ENCODE data around the gene NOSTRIN. TPM values are rescaled to one million over a fixed set of nuclear protein-coding genes. Genes with fewer than 3 reads are reported as not detected.

The NOSTRIN gene
- total RNA-seq, 2 experiments from 2014 or later = not detected

GRCh38 chr2:168773128-168773527, 29.3 kb upstream of the NOSTRIN start:
- H3K27ac Mint-ChIP-seq = no peak overlapping the region
- intact Hi-C loops (cut with DNase I, micrococcal nuclease) = loop anchor here (1.0 kb wide), 2 partner anchors 144 to 147 kb away; no protein-coding TSS in a partner anchor
- H3K4me3 Mint-ChIP-seq = no peak overlapping the region
- H3K36me3 Mint-ChIP-seq (ENCODE audit: low read depth) = peaks cover 28% of the 10 kb centered on the region
- peaks cover 2% of the 10 kb centered on the region for H3K9me3 Mint-ChIP-seq (ENCODE audit: low read depth)
- no peaks in the 10 kb centered on the region for H3K27me3 Mint-ChIP-seq
- DNase-seq = no peak
- no peaks in the 10 kb centered on the region for H3K4me1 Mint-ChIP-seq
- no peak for ATAC-seq
- CTCF ChIA-PET = interaction anchor here (1.2 to 1.4 kb wide), 2 partner anchors 272 to 426 kb away, joined by 3 to 4 read pairs; no protein-coding TSS in a partner anchor
- POLR2A ChIA-PET = no interaction called here

- H3K4me3 Mint-ChIP-seq = no peak overlapping the region
- CTCF ChIA-PET = interaction anchor here (0.7 to 1.2 kb wide), 6 partner anchors 16 to 273 kb away, joined by 3 to 6 read pairs (median 3); no protein-coding TSS in a partner anchor
- H3K27ac Mint-ChIP-seq = no peak overlapping the region
- ATAC-seq = no peak
- peak; percentile 60 for DNase-seq
- intact Hi-C loops (cut with DNase I, micrococcal nuclease) = loop anchor here (1.0 kb wide), 2 partner anchors 143 to 146 kb away; no protein-coding TSS in a partner anchor
- no peaks in the 10 kb centered on the region for H3K4me1 Mint-ChIP-seq
- H3K36me3 Mint-ChIP-seq (ENCODE audit: low read depth) = peaks cover 28% of the 10 kb centered on the region
- POLR2A ChIA-PET = interaction anchor here (0.7 kb wide), 1 partner anchor 364 kb away, joined by 5 read pairs; no protein-coding TSS in a partner anchor
- no peaks in the 10 kb centered on the region for H3K27me3 Mint-ChIP-seq
- peaks cover 2% of the 10 kb centered on the region for H3K9me3 Mint-ChIP-seq (ENCODE audit: low read depth)
Measured at GRCh38 chr2:168773719-168774521, 28.5 kb upstream of the NOSTRIN start.

DNA sequence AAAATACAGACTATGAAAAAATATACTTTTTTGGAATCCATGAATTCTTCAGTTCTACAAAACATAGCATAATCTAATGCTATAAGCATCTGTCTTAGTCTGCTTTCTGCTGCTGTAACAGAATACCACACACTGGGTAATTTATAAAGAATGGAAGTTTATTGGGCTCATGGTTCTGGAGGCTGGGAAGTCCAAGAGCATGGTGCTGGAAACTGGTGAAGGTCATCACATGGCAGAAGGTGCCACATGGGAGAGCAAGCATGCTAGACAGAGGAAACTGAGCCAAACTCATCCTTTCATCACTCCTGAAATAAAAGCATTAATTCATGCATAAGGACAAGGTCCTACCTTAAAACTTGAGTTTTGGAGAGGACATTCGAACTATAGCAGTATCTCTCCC, 26.6 kb upstream of the NOSTRIN start:
- no peaks in the 10 kb centered on the region for H3K27me3 Mint-ChIP-seq
- peaks cover 2% of the 10 kb centered on the region for H3K9me3 Mint-ChIP-seq (ENCODE audit: low read depth)
- no peak overlapping the region for H3K4me3 Mint-ChIP-seq
- ATAC-seq = no peak
- ChIA-PET POLR2A (no interaction called here), CTCF (no interaction called here)
- no peak overlapping the region for H3K27ac Mint-ChIP-seq
- peaks cover 19% of the 10 kb centered on the region for H3K36me3 Mint-ChIP-seq (ENCODE audit: low read depth)
- DNase-seq = no peak
- no peaks in the 10 kb centered on the region for H3K4me1 Mint-ChIP-seq
- intact Hi-C loops (cut with DNase I, micrococcal nuclease) = no loop called here

DNA sequence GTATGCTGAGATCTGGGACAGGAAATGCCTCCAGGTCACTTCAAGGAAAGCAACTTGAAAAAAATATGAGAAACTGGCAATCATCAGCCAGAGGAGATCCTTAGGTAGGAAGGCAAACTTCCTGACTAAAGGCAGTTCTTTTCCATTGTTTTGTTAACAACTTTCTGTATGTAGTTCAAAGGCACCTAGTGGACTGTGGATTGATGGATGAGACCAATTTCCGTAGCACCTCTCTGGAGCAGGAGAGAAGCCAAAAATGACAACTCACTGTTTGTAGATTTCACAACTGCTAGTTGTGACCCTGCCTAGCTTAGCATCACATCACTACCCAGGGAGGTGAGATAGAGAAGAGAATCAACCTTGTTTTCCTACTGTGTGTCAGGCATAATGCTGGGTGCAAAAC, 21.8 kb upstream of the NOSTRIN start:
- H3K27me3 Mint-ChIP-seq = no peaks in the 10 kb centered on the region
- DNase-seq = no peak
- H3K27ac Mint-ChIP-seq = no peak overlapping the region
- ATAC-seq = no peak
- POLR2A ChIA-PET = no interaction called here
- no peak overlapping the region for H3K4me3 Mint-ChIP-seq
- H3K9me3 Mint-ChIP-seq (ENCODE audit: low read depth) = no peaks in the 10 kb centered on the region
- CTCF ChIA-PET = no interaction called here
- no peaks in the 10 kb centered on the region for H3K4me1 Mint-ChIP-seq
- H3K36me3 Mint-ChIP-seq (ENCODE audit: low read depth) = peaks cover 4% of the 10 kb centered on the region
- intact Hi-C loops (cut with DNase I, micrococcal nuclease) = no loop called here

DNA sequence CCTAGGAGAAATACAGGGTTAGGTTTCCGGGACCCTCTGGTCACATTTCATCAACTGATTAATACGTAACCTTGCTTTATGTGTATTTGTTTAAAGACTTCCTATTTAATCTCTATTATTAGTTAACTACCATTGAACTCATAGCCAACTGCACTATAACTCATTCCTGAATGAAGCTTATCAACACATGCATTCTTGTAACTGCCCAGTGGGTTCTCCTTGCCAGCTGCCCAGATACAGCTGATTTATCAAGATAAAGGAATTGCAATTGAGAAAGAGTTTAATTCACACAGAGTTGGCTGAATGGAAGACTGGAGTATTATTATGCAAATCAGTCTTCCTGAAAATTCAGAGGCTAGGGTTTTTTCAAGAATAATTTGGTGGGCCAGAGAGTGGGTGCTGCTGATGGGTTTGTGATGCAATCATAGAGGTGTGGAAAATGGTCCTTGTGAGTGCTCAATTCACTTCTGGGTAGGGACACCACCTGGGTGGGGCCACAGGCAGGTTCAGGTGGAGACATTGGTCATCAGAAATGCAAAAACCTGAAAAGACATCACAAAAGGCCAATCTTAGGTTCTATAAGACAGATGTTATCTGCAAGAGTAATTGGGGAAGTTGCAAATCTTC, 21.1 kb upstream of the NOSTRIN start:
- Mint-ChIP-seq H3K27ac (no peak overlapping the region), H3K36me3 (ENCODE audit: low read depth) (no peaks in the 10 kb centered on the region), H3K27me3 (no peaks in the 10 kb centered on the region), H3K4me3 (no peak overlapping the region), H3K9me3 (ENCODE audit: low read depth) (no peaks in the 10 kb centered on the region), H3K4me1 (no peaks in the 10 kb centered on the region)
- no peak for DNase-seq
- no peak for ATAC-seq
- ChIA-PET CTCF (no interaction called here), POLR2A (no interaction called here)
- intact Hi-C loops (cut with DNase I, micrococcal nuclease) = no loop called here

- no peak for DNase-seq
- no peaks in the 10 kb centered on the region for H3K9me3 Mint-ChIP-seq (ENCODE audit: low read depth)
- H3K4me1 Mint-ChIP-seq = no peaks in the 10 kb centered on the region
- no peak overlapping the region for H3K4me3 Mint-ChIP-seq
- no peaks in the 10 kb centered on the region for H3K27me3 Mint-ChIP-seq
- POLR2A ChIA-PET = no interaction called here
- intact Hi-C loops (cut with DNase I, micrococcal nuclease) = no loop called here
- ATAC-seq = peak; percentile 26
- CTCF ChIA-PET = interaction anchor here (0.6 kb wide), 1 partner anchor 401 kb away, joined by 3 read pairs; no protein-coding TSS in a partner anchor
- H3K36me3 Mint-ChIP-seq (ENCODE audit: low read depth) = no peaks in the 10 kb centered on the region
- no peak overlapping the region for H3K27ac Mint-ChIP-seq
Measured at GRCh38 chr2:168782271-168782670, 20.2 kb upstream of the NOSTRIN start.

- ATAC-seq = no peak
- no peak for DNase-seq
- Mint-ChIP-seq H3K4me3 (no peak overlapping the region), H3K27ac (no peak overlapping the region), H3K9me3 (ENCODE audit: low read depth) (no peaks in the 10 kb centered on the region), H3K27me3 (no peaks in the 10 kb centered on the region), H3K4me1 (no peaks in the 10 kb centered on the region), H3K36me3 (ENCODE audit: low read depth) (no peaks in the 10 kb centered on the region)
- ChIA-PET CTCF (no interaction called here), POLR2A (no interaction called here)
- intact Hi-C loops (cut with DNase I, micrococcal nuclease) = no loop called here
Measured at GRCh38 chr2:168784993-168785392, 17.4 kb upstream of the NOSTRIN start.

GRCh38 chr2:168787098-168787781, 15.2 kb upstream of the NOSTRIN start:
- intact Hi-C loops (cut with DNase I, micrococcal nuclease) = no loop called here
- no peaks in the 10 kb centered on the region for H3K4me1 Mint-ChIP-seq
- ChIA-PET POLR2A (no interaction called here), CTCF (interaction anchor here (0.6 kb wide), 2 partner anchors 298 to 407 kb away, joined by 3 to 5 read pairs; no protein-coding TSS in a partner anchor)
- no peak overlapping the region for H3K4me3 Mint-ChIP-seq
- no peak overlapping the region for H3K27ac Mint-ChIP-seq
- no peaks in the 10 kb centered on the region for H3K9me3 Mint-ChIP-seq (ENCODE audit: low read depth)
- ATAC-seq (no peak), DNase-seq (no peak)
- no peaks in the 10 kb centered on the region for H3K27me3 Mint-ChIP-seq
- H3K36me3 Mint-ChIP-seq (ENCODE audit: low read depth) = no peaks in the 10 kb centered on the region

GRCh38 chr2:168787782-168788376, 14.6 kb upstream of the NOSTRIN start:
- DNase-seq = no peak
- Mint-ChIP-seq H3K27ac (no peak overlapping the region), H3K4me1 (no peaks in the 10 kb centered on the region), H3K9me3 (ENCODE audit: low read depth) (no peaks in the 10 kb centered on the region), H3K36me3 (ENCODE audit: low read depth) (no peaks in the 10 kb centered on the region), H3K27me3 (no peaks in the 10 kb centered on the region), H3K4me3 (no peak overlapping the region)
- no peak for ATAC-seq
- ChIA-PET POLR2A (no interaction called here), CTCF (interaction anchor here (0.6 kb wide), 2 partner anchors 322 to 407 kb away, joined by 3 to 4 read pairs; no protein-coding TSS in a partner anchor)
- intact Hi-C loops (cut with DNase I, micrococcal nuclease) = no loop called here

- Mint-ChIP-seq H3K9me3 (ENCODE audit: low read depth) (no peaks in the 10 kb centered on the region), H3K4me1 (no peaks in the 10 kb centered on the region), H3K36me3 (ENCODE audit: low read depth) (no peaks in the 10 kb centered on the region), H3K27ac (no peak overlapping the region), H3K4me3 (no peak overlapping the region), H3K27me3 (no peaks in the 10 kb centered on the region)
- POLR2A ChIA-PET = no interaction called here
- CTCF ChIA-PET = interaction anchor here (0.7 kb wide), 1 partner anchor 15 kb away, joined by 3 read pairs; no protein-coding TSS in a partner anchor
- intact Hi-C loops (cut with DNase I, micrococcal nuclease) = no loop called here
- DNase-seq (no peak), ATAC-seq (no peak)
Measured at GRCh38 chr2:168789776-168790175, 12.7 kb upstream of the NOSTRIN start.

- POLR2A ChIA-PET = no interaction called here
- H3K36me3 Mint-ChIP-seq (ENCODE audit: low read depth) = no peaks in the 10 kb centered on the region
- H3K9me3 Mint-ChIP-seq (ENCODE audit: low read depth) = no peaks in the 10 kb centered on the region
- H3K27me3 Mint-ChIP-seq = no peaks in the 10 kb centered on the region
- H3K4me3 Mint-ChIP-seq = no peak overlapping the region
- no peak overlapping the region for H3K27ac Mint-ChIP-seq
- DNase-seq = no peak
- intact Hi-C loops (cut with DNase I, micrococcal nuclease) = no loop called here
- CTCF ChIA-PET = interaction anchor here (0.7 kb wide), 1 partner anchor 16 kb away, joined by 3 read pairs; no protein-coding TSS in a partner anchor
- H3K4me1 Mint-ChIP-seq = no peaks in the 10 kb centered on the region
- ATAC-seq = no peak
Measured at GRCh38 chr2:168790226-168790902, 12.1 kb upstream of the NOSTRIN start.
